Activated naive CD4-positive, alpha-beta T cell treated with anti-CD3 and anti-CD28 coated beads, Interleukin-2, amount 50 U/mL, for 72 hours (primary cell): ENCODE data around the gene RIPPLY3. TPM values are rescaled to one million over a fixed set of nuclear protein-coding genes. Genes with fewer than 3 reads are reported as not detected.

Source experiments
- ATAC-seq, 2 donors: fragments of 150-1000 bp; cut with Tn5 transposase; 2 replicates each; pipeline ENCODE4 v1.10.0; 2021; ENCODE audit warnings: mild to moderate bottlenecking in 2 of 2, moderate library complexity in 2 of 2
- DNase-seq, 2 donors: peaks; one replicate each; pipeline ENCODE4 v3.0.0; 2021 to 2022; ENCODE audit warnings: low spot score in 2 of 2
- H3K27ac Mint-ChIP-seq, 2 donors: one replicate each; pipeline ENCODE4 v1.8.0; 2022; ENCODE audit warnings: mild to moderate bottlenecking in 2 of 2, mixed read lengths in 2 of 2
- H3K36me3 Mint-ChIP-seq, 2 donors: one replicate each; pipeline ENCODE4 v1.8.0; 2022; ENCODE audit warnings: mixed read lengths in 2 of 2
- H3K9me3 Mint-ChIP-seq, 2 donors: one replicate each; pipeline ENCODE4 v1.8.0; 2022; ENCODE audit warnings: mixed read lengths in 2 of 2
- total RNA-seq, 2 donors: library from RNA; stranded (reverse); gene quantifications; one replicate each; pipeline ENCODE4 v1.2.3, GENCODE V29; 2022

Gene RIPPLY3
- total RNA-seq, 2 donors from 2014 or later = 0.18 TPM; not detected in 1

GRCh38 chr21:37064841-37065240 lies 58.3 kb downstream of the RIPPLY3 start:
- no peak overlapping the region for H3K27ac Mint-ChIP-seq
- ATAC-seq (no peak), DNase-seq (no peak)
- no peaks in the 10 kb centered on the region for H3K9me3 Mint-ChIP-seq
- H3K36me3 Mint-ChIP-seq = peaks cover 0 to 15% of the 10 kb centered on the region in 2 donors

- no peak overlapping the region for H3K27ac Mint-ChIP-seq
- H3K36me3 Mint-ChIP-seq = peaks cover 0 to 18% of the 10 kb centered on the region in 2 donors
- no peak for ATAC-seq
- DNase-seq = no peak
- no peaks in the 10 kb centered on the region for H3K9me3 Mint-ChIP-seq
These were observed 59.2 kb downstream of the RIPPLY3 start for GRCh38 chr21:37065561-37066177.

Other genes with a start within 250 kb of the RIPPLY3 start
- 10 to 100 TPM; 11.1 to 13.0 TPM for gene HLCS, start 40.0 kb upstream of the RIPPLY3 start, total RNA-seq
- gene PIGP, start 66.4 kb downstream of the RIPPLY3 start, total RNA-seq = 10 to 100 TPM; 12.9 to 22.1 TPM
- 100 to 1,000 TPM in 1 of 2 donors, 10 to 100 TPM in 1; 63.6 to 113 TPM for gene TTC3, start 66.6 kb downstream of the RIPPLY3 start, total RNA-seq